GM12878 (cell line): ENCODE measurements around the gene SVEP1. TPM values are rescaled to one million over a fixed set of nuclear protein-coding genes. Genes with fewer than 3 reads are reported as not detected.

Experiments used
- CTCF ChIP-seq, 3 experiments: IDR thresholded peaks in 2 of 3; conservative IDR thresholded peaks in 1 of 3; 2 replicates each; pipeline ENCODE4 v1.5.1; 2011; ENCODE audit warnings: low read depth in 3 of 3, low read length in 3 of 3, mild to moderate bottlenecking in 3 of 3, control low read depth in 2 of 3, moderate library complexity in 2 of 3, inconsistent platforms in 1 of 3, mixed read lengths in 1 of 3; ENCODE audit not compliant: control insufficient read depth in 2 of 3, insufficient read depth in 1 of 3; ENCODE audit errors: extremely low read depth in 1 of 3
- EP300 ChIP-seq, 2 experiments: fragments of 150-350 bp in 1 of 2; IDR thresholded peaks; 2 replicates each; pipeline ENCODE4 v1.6.1; 2011 to 2012; ENCODE audit warnings: low read depth in 2 of 2, low read length in 2 of 2, borderline replicate concordance in 1 of 2, improper control_type of control experiment in 1 of 2, inconsistent platforms in 1 of 2; ENCODE audit not compliant: control insufficient read depth in 1 of 2
- HSF1 ChIP-seq: fragments of 150-350 bp; IDR thresholded peaks from 2 replicates; pipeline ENCODE4 v1.6.1; 2014; ENCODE audit warnings: mild to moderate bottlenecking, low read depth, low read length
- LARP7 ChIP-seq: fragments of 450-650 bp; IDR thresholded peaks from 2 replicates; pipeline ENCODE4 v1.6.1; 2017; ENCODE audit warnings: mild to moderate bottlenecking
- PAX5 ChIP-seq: IDR thresholded peaks from 2 replicates; pipeline ENCODE4 v1.6.1; 2011; ENCODE audit warnings: low read depth, low read length, borderline replicate concordance
- TCF12 ChIP-seq: IDR thresholded peaks from 2 replicates; pipeline ENCODE4 v1.6.1; 2011; ENCODE audit warnings: low read depth, mild to moderate bottlenecking, low read length
- USF2 ChIP-seq: IDR thresholded peaks from 2 replicates; pipeline ENCODE4 v1.6.1; 2011; ENCODE audit warnings: low read depth, low read length, improper control_type of control experiment, borderline replicate concordance
- ZNF592 ChIP-seq: fragments of 450-650 bp; IDR thresholded peaks from 2 replicates; pipeline ENCODE4 v1.6.1; 2017; ENCODE audit warnings: mild to moderate bottlenecking, moderate library complexity
- polyA plus RNA-seq, 11 experiments: library from polyadenylated mRNA; depleted of rRNA in 4 of 11; unstranded in 6 of 11; stranded (reverse) in 5 of 11; fragments of >200 nt; fragmentation: Nextera tagmentation in 4 of 11; fragmentation: Illumina TruSeq in 1 of 11; extraction: Ambion mirVana in 4 of 11; extraction: Trizol in 1 of 11; gene quantifications; 1 replicate in 1 of 11; 2 replicates in 10 of 11; pipeline versions ENCODE4 v1.2.1 to v1.2.3, GENCODE V29; 2011 to 2016; ENCODE audit warnings: inconsistent platforms in 2 of 11, missing spikeins in 2 of 11, low read depth in 1 of 11
- total RNA-seq, 4 experiments: library from RNA; depleted of rRNA in 3 of 4; stranded (reverse); fragments of >200 nt in 3 of 4; fragmentation: Illumina TruSeq in 1 of 4; extraction: Trizol in 1 of 4; gene quantifications; 2 replicates each; pipeline versions ENCODE4 v1.2.1 to v1.2.3, GENCODE V29; 2013 to 2021

Gene SVEP1
- total and polyA plus RNA-seq, 10 of the 15 experiments (the other 5 are each of a cell fraction or from before 2014, with no cell fraction given), result under 0.01 to 0.05 (median 0.01) TPM; not detected in 5

GRCh38 chr9:110476251-110476650, 103.3 kb downstream of the SVEP1 start (continued):
- no peak for TF ChIP-seq ZNF592
- TF ChIP-seq LARP7, result no peak
- no peak for TF ChIP-seq EP300 (IDR thresholded peaks at IDR 0.05; ENCODE audit: borderline replicate concordance in 1 of 2, control insufficient read depth in 1 of 2, low read depth in 2 of 2, low read length in 2 of 2)
- no peak for TF ChIP-seq TCF12
- no peak for TF ChIP-seq CTCF (IDR thresholded peaks at IDR 0.05 in 2 of 3, conservative IDR thresholded peaks at IDR 0.05 in 1 of 3; ENCODE audit: control insufficient read depth in 2 of 3, extremely low read depth in 1 of 3, insufficient read depth in 1 of 3, low read depth in 3 of 3, low read length in 3 of 3)
- TF ChIP-seq PAX5, result no peak
- TF ChIP-seq HSF1, result no peak
- TF ChIP-seq USF2, result no peak
